Measurements from ENCODE around the gene CNTFR.

DNA sequence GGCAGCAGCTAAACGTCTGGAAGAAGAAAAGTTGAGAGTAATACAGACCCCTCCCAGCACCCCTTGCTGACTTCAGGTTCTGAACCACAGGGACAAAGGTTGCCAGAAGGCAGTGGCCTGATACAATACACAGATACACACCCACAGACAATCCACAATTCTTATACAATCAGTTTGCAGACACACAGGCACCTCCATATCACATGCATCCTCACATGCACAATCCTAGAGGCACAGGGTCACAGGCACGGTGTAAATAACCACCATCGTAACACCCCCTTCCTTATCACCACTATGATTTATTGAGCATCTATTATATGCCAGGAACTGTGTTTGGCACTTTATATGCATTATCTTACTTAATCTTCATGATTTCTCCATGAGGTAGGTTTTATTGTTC is 8.2 kb downstream of the CNTFR start:
- no peak for TF ChIP-seq CTCF (IDR thresholded peaks at IDR 0.05)
- TF ChIP-seq POLR2AphosphoS5 (IDR thresholded peaks at IDR 0.05; ENCODE audit: low read depth, low read length), result no peak
- no peak for TF ChIP-seq TCF7L2 (IDR thresholded peaks at IDR 0.05; ENCODE audit: low read depth, low read length)
